Activated B cell treated with CpG ODN at 0.5 μM for 24 hours (primary cell): Measurements from ENCODE around the gene RBM15. TPM values are rescaled to one million over a fixed set of nuclear protein-coding genes. Genes with fewer than 3 reads are reported as not detected.

Source experiments
- ATAC-seq: fragments of 200-7000 bp; cut with Tn5 transposase; one replicate; pipeline ENCODE4 v1.10.0; 2021; ENCODE audit warnings: low read depth, mild to moderate bottlenecking, moderate library complexity
- CTCF ChIA-PET: fragments of 350-600 bp; sonication (Branson Sonifier 250); formaldehyde crosslinking; loops from one replicate; lab custom pipeline; 2021; ENCODE audit warnings: antibody characterized with exemption; lab: Charles Lee
- POLR2A ChIA-PET: fragments of 350-600 bp; sonication (Branson Sonifier 250); formaldehyde crosslinking; loops from one replicate; lab custom pipeline; 2021; ENCODE audit warnings: antibody characterized with exemption; lab: Charles Lee
- DNase-seq: peaks from one replicate; pipeline ENCODE4 v3.0.0; 2022
- H3K27ac Mint-ChIP-seq: one replicate; pipeline ENCODE4 v1.8.0; 2020; ENCODE audit warnings: mixed read lengths
- H3K27me3 Mint-ChIP-seq: one replicate; pipeline ENCODE4 v1.8.0; 2021; ENCODE audit warnings: mixed read lengths
- H3K36me3 Mint-ChIP-seq: one replicate; pipeline ENCODE4 v1.8.0; 2021; ENCODE audit warnings: low read depth, mixed read lengths
- H3K4me1 Mint-ChIP-seq: one replicate; pipeline ENCODE4 v1.8.0; 2021; ENCODE audit warnings: mixed read lengths
- H3K4me3 Mint-ChIP-seq: one replicate; pipeline ENCODE4 v1.8.0; 2020; ENCODE audit warnings: mild to moderate bottlenecking, mixed read lengths
- H3K9me3 Mint-ChIP-seq: one replicate; pipeline ENCODE4 v1.8.0; 2020; ENCODE audit warnings: mixed read lengths
- CTCF ChIP-seq: fragments of 200-600 bp; IDR thresholded peaks from one replicate; pipeline ENCODE4 v1.8.0; 2022; ENCODE audit warnings: antibody characterized with exemption, mild to moderate bottlenecking
- intact Hi-C: fragments of 100-400 bp; cut with micrococcal nuclease; formaldehyde crosslinking; loops from one replicate; pipeline ENCODE4 v1.15.1; 2024
- total RNA-seq: library from RNA; stranded (reverse); gene quantifications from 2 replicates; pipeline ENCODE4 v1.2.3, GENCODE V29; 2022

Gene RBM15
- total RNA-seq, 1 donor from 2014 or later, result 61.1 TPM

GRCh38 chr1:110328274-110328673, 10.9 kb upstream of the RBM15 start:
- H3K4me1 Mint-ChIP-seq, result no peaks in the 10 kb centered on the region
- intact Hi-C loops, result no loop called here
- CTCF ChIA-PET, result interaction anchor here (1.4 kb wide), 1 partner anchor 132 kb away, joined by 3 read pairs; no protein-coding TSS in a partner anchor
- ATAC-seq, result no peak
- no peaks in the 10 kb centered on the region for H3K36me3 Mint-ChIP-seq
- no peak overlapping the region for H3K4me3 Mint-ChIP-seq
- H3K27me3 Mint-ChIP-seq, result no peaks in the 10 kb centered on the region
- DNase-seq, result no peak
- POLR2A ChIA-PET, result interaction anchor here (0.6 to 0.8 kb wide), 3 partner anchors 9 to 204 kb away, joined by 3 read pairs; no protein-coding TSS in a partner anchor
- TF ChIP-seq CTCF, result no peak
- no peaks in the 10 kb centered on the region for H3K9me3 Mint-ChIP-seq
- no peak overlapping the region for H3K27ac Mint-ChIP-seq

GRCh38 chr1:110328700-110329099, 10.5 kb upstream of the RBM15 start:
- DNase-seq, result no peak
- POLR2A ChIA-PET, result interaction anchor here (0.6 to 0.8 kb wide), 2 partner anchors 10 to 199 kb away, joined by 3 read pairs; no protein-coding TSS in a partner anchor
- no peak overlapping the region for H3K4me3 Mint-ChIP-seq
- intact Hi-C loops, result no loop called here
- H3K27ac Mint-ChIP-seq, result no peak overlapping the region
- no peak for ATAC-seq
- no peak for TF ChIP-seq CTCF
- CTCF ChIA-PET, result interaction anchor here (1.4 kb wide), 1 partner anchor 132 kb away, joined by 3 read pairs; no protein-coding TSS in a partner anchor
- no peaks in the 10 kb centered on the region for H3K36me3 Mint-ChIP-seq
- H3K4me1 Mint-ChIP-seq, result no peaks in the 10 kb centered on the region
- H3K9me3 Mint-ChIP-seq, result no peaks in the 10 kb centered on the region
- no peaks in the 10 kb centered on the region for H3K27me3 Mint-ChIP-seq

GRCh38 chr1:110335265-110335664, 3.9 kb upstream of the RBM15 start:
- Mint-ChIP-seq H3K36me3 (peaks cover 5% of the 10 kb centered on the region), H3K27me3 (no peaks in the 10 kb centered on the region), H3K4me1 (peaks cover 14% of the 10 kb centered on the region), H3K4me3 (no peak overlapping the region), H3K27ac (no peak overlapping the region), H3K9me3 (no peaks in the 10 kb centered on the region)
- ChIA-PET POLR2A (interaction anchor here (0.7 kb wide), 1 partner anchor 41 kb away, joined by 3 read pairs; no protein-coding TSS in a partner anchor), CTCF (interaction anchor here (0.7 to 9.0 kb wide), 7 partner anchors 22 to 133 kb away, joined by 3 to 87 read pairs (median 18); partner anchors contain the start of gene KCNC4)
- DNase-seq, result no peak
- no peak for ATAC-seq
- TF ChIP-seq CTCF, result no peak
- intact Hi-C loops, result loop anchor here (5.0 kb wide), 2 partner anchors 908 to 1373 kb away; partner anchors contain the start of genes CLCC1 and PSMA5

- intact Hi-C loops, result loop anchor here (2.0 to 5.0 kb wide), 3 partner anchors 24 to 1374 kb away; partner anchors contain the start of genes CLCC1 and PSMA5
- ChIA-PET CTCF (interaction anchor here (1.2 to 9.0 kb wide), 8 partner anchors 23 to 140 kb away, joined by 3 to 87 read pairs (median 46); partner anchors contain the start of genes KCNC4 and LAMTOR5), POLR2A (interaction anchor here (1.1 to 4.4 kb wide), 3 partner anchors 47 to 124 kb away, joined by 4 to 262 read pairs (median 16); no protein-coding TSS in a partner anchor)
- ATAC-seq (no peak), DNase-seq (no peak)
- peaks cover 15% of the 10 kb centered on the region for H3K36me3 Mint-ChIP-seq
- H3K4me3 Mint-ChIP-seq, result peak overlapping the region; percentile 12
- H3K9me3 Mint-ChIP-seq, result no peaks in the 10 kb centered on the region
- TF ChIP-seq CTCF, result no peak
- H3K27me3 Mint-ChIP-seq, result no peaks in the 10 kb centered on the region
- H3K27ac Mint-ChIP-seq, result peak overlapping the region; percentile 38
- H3K4me1 Mint-ChIP-seq, result peaks cover 26% of the 10 kb centered on the region
Observed at GRCh38 chr1:110336300-110337039, 2.7 kb upstream of the RBM15 start.
